ENCODE data around the gene RNU6-9.
"Not testable (repeated sequence)": the region's sequence is repeated elsewhere in the genome, so short reads cannot be mapped to it uniquely, and the experiment has no call there.

RNU6-9 gene

GRCh38 chr19:892894-893689 is at the start of gene RNU6-9, which contains the start of gene MED16:
TSS of gene RNU6-9 (plus strand) at chr19:893484.
TSS of gene MED16 (minus strand) at chr19:893187. CDS start at chr19:891131, 2,056 bp downstream.
- DNase-seq = peak; percentile 94

GRCh38 chr19:843836-844545 is 49.3 kb upstream of the RNU6-9 start:
- DNase-seq = no peak

DNA sequence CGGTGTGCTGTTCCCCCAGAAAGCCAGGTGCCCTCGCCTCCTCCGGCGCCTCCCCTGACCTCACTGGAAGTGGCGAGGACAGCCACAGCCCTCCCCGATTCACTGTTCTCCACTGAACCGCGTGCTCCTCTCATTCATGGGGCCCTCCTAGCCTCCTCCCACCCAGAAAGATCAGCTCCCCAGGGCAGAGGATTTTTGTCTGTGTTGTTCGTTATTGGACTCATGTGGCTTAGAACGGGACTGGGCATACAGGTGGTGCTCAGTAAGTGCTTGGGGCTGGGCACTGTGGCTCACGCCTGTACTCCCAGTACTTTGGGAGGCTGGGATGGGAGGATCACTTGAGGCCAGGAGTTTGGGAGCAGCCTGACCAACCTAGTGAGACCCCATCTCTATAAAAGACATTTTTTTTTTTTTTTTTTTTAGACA is 48.7 kb upstream of the RNU6-9 start:
- DNase-seq = no peak

GRCh38 chr19:845707-846521 is 47.4 kb upstream of the RNU6-9 start:
- DNase-seq = no peak

DNA sequence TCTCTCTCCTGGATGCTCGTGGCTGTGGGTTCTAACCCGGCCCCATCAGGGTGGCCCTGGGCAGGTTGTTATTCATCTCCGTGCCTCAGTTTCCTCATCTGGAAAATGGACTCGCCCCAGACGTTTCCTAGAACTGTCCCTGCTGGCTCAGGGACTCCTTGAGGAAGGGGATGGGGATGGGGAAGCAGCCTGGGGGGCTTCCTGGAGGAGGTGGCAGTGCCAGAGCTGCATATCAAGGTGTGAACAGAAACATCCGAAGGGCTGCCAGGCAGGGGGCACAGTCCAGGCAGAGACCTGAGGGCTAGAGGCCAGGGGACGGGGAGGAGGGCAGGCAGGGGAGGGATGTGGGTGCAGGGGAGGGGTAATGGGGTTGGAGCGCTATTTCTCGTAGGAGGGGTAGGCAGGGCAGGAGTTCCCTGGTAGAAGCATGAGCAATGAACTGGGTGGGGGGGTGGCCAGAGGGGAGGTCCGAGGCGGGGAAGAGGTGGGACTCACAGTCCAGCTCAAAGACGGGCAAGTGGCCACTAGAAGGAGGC is 44.8 kb upstream of the RNU6-9 start:
- no peak for DNase-seq

DNA sequence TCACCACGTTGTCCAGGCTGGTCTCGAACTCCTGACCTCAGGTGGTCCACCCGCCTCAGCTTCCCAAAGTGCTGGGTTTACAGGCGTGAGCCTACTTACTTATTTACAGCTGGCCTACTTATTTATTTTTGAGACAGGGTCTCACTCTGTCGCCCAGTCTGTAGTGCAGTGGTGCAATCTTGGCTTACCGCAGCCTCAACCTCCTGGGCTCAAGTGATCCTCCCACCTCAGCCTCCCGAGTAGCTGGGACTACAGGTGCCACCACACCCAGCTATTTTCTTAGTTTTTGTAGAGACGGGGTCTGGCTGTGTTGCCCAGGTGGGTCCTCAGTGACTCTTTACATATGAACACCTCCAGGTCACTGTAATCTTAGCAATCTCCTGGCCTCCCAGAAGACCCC is 44.1 kb upstream of the RNU6-9 start:
- not testable (repeated sequence) for DNase-seq

- peak; percentile 54 for DNase-seq
These were observed 42.9 kb upstream of the RNU6-9 start for GRCh38 chr19:850221-850978.

DNA sequence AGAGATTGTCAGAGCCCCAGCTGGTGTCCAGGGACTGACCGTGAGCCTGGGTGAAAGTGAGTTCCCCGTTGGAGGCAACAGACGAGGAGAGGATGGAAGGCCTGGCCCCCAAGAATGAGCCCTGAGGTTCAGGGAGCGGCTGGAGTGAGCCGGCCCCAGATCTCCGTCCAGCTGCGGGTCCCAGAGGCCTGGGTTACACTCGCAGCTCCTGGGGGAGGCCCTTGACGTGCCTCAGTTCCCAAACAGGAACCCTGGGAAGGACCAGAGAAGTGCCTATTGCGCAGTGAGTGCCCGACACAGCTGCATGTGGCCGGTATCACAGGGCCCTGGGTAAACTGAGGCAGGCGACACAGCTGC is 42.3 kb upstream of the RNU6-9 start:
- no peak for DNase-seq

DNA sequence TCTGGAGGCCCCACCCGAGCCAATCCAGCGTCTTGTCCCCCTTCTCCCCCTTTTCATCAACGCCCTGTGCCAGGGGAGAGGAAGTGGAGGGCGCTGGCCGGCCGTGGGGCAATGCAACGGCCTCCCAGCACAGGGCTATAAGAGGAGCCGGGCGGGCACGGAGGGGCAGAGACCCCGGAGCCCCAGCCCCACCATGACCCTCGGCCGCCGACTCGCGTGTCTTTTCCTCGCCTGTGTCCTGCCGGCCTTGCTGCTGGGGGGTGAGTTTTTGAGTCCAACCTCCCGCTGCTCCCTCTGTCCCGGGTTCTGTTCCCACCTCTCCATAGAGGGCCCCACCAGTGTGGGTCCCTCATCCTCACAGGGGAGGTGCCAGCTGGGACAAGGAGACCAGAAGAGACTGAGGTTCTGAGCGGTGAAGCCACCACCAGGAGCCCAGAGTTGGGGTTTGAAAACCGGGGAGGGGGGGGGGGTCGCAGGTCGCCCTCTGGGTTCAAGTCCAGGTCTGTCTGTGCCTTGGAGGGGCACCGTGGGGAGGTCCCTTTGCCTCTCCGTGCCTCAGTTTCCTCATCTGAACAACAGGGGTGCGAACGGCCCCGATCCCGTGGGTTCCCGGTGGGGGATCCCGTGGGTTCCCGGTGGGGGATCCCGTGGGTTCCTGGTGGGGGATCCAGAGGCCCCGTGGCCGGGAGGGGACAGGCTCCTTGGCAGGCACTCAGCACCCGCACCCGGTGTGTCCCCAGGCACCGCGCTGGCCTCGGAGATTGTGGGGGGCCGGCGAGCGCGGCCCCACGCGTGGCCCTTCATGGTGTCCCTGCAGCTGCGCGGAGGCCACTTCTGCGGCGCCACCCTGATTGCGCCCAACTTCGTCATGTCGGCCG is 40.9 kb upstream of the RNU6-9 start, which contains the start of gene ELANE:
Gene ELANE (plus strand): TSS at position 168 of the 878 bp plus-strand sequence. CDS start 26 bp downstream, at position 194.
- DNase-seq = no peak

GRCh38 chr19:853014-853585 is 40.2 kb upstream of the RNU6-9 start:
- no peak for DNase-seq

- not testable (repeated sequence) for DNase-seq
These were observed 39.6 kb upstream of the RNU6-9 start for GRCh38 chr19:853614-854220.

DNA sequence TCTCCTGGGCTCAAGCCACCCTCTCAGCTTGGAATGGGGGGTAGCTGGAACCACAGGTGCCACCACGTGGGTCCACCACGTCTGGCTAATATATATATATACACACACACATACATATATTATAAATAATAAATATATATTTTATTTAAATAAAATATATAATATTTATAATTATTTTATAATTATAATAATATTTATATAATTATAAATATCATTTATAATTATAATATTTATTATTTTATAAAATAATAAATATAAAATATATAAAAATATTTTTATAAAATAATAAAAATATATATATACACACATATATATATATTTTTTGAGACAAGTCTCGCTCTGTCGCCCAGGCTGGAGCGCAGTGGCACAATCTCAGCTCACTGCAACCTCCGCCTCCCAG is 38.7 kb upstream of the RNU6-9 start:
- peak; percentile 18 for DNase-seq

DNA sequence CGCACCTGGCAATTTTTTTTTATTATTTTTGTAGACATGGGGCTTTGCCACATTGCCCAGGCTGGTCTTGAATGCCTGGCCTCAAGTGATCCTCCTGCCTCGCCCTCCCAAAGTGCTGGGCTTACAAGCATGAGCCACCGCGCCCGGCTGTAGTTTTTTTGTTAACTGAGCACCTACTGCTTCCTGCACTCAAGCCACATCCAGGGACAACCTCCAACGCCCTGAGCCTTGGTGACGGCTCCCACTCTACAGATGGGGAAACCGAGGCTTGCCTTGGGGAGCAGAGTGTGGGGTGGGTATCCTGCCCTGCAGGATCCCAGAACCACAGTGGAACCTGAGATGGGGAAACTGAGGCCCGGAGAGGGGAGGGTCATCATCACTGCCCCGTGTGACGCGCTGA is 38.1 kb upstream of the RNU6-9 start:
- DNase-seq = no peak

DNA sequence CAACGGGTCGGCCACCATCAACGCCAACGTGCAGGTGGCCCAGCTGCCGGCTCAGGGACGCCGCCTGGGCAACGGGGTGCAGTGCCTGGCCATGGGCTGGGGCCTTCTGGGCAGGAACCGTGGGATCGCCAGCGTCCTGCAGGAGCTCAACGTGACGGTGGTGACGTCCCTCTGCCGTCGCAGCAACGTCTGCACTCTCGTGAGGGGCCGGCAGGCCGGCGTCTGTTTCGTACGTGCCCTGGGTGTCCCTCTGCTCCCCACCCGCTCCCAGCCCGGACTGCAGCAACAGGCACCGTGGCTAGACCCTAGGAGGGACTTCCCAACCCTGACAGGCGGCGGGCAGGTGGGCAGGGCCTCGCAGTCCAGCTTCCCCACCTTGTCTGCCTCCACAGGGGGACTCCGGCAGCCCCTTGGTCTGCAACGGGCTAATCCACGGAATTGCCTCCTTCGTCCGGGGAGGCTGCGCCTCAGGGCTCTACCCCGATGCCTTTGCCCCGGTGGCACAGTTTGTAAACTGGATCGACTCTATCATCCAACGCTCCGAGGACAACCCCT is 37.6 kb upstream of the RNU6-9 start:
- no peak for DNase-seq

- DNase-seq = no peak
These were observed 35.0 kb upstream of the RNU6-9 start for GRCh38 chr19:858284-858683.

DNA sequence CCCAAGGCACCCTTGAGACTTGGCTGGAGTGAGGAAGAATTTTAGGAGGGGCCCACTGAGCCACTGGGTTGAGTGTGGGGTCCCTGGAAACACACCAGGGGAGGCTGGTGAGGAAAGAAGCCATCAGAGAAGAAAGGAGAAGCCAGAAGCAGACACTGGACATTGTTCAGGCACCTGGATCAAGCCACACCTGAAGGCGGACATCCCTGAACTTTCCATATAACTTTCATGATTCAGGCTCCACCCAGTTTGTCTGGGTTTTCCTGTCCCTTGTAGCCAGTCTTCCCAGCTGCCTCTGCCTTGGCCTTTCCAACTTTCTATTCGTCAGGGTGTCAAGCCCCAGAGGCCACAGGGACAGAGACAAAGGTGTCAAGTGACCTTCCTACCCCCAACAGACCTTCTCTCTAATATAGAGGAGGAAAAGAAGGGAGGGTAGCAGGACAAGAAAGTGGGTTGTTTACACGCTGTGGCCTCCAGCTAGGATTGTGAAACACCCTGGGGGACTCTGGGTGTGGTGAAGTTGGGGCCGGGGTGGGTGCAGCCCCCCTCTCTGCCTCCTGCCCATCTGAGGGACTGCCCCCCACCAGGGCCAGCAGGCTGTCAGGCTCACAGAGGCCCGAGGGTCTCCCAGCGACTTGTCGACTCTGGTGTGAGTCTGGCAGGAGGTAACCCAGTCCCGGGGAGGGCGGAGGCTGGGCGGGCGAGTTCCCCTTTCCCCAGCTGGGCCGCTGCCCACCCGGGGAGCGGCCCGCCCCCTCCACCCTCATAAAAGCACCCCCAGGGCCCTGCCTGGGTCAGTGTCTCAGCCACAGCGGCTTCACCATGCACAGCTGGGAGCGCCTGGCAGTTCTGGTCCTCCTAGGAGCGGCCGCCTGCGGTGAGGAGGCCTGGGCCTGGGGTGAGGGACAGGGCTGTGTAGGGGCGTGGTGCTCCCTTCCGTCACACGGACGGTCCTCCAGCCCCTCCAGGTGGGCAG is 34.1 kb upstream of the RNU6-9 start, which contains the start of gene CFD:
Gene CFD (plus strand): TSS at position 797 of the 976 bp plus-strand sequence. CDS start 26 bp downstream, at position 823.
- no peak for DNase-seq

DNA sequence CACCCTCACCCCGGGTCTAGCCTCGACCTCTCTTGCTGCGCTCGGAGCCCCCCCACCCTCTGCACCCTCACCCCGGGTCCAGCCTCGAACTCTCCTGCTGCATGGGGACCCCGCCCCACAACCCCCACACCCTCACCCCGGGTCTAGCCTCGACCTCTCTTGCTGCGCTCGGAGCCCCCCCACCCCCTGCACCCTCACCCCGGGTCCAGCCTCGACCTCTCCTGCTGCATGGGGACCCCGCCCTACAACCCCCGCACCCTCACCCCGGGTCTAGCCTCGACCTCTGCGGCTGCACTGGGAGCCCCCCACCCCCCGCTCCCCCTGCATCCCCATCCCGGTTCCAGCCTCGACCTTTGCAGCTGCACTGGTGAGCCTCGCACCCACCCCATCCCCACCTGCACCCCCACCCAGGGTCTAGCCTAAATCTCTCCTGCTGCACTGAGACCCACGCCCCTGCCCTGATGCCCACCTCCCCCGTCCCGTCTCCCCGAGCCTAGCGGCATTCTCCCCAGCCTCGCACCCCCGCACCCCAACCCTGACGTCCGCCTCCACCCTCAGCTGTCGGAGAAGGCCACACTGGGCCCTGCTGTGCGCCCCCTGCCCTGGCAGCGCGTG is 32.0 kb upstream of the RNU6-9 start:
- DNase-seq = no peak

Measured in NCI-H82 (cell line).